Stromal cell of bone marrow (primary cell): Measurements from ENCODE around the gene CDIP1.
"Not testable (repeated sequence)": the region's sequence is repeated elsewhere in the genome, so short reads cannot be mapped to it uniquely, and the experiment has no call there.

Source experiments
- DNase-seq: peaks from one replicate; pipeline ENCODE4 v3.0.0-alpha.2; 2012; ENCODE audit warnings: low read depth

Gene CDIP1

GRCh38 chr16:4538350-4539235 lies at the start of gene CDIP1:
TSS of gene CDIP1 (minus strand) at chr16:4538773. CDS start at chr16:4514130, 24,643 bp downstream.
- DNase-seq, result peak; percentile 88

- DNase-seq, result no peak
Measured at GRCh38 chr16:4586291-4586690, 47.7 kb upstream of the CDIP1 start.

- DNase-seq, result no peak
Measured at GRCh38 chr16:4583906-4584305, 45.3 kb upstream of the CDIP1 start.

- DNase-seq, result no peak
Measured at GRCh38 chr16:4580250-4580649, 41.7 kb upstream of the CDIP1 start.

- DNase-seq, result no peak
Measured at GRCh38 chr16:4578961-4579530, 40.5 kb upstream of the CDIP1 start.

- no peak for DNase-seq
Measured at GRCh38 chr16:4576008-4576407, 37.4 kb upstream of the CDIP1 start.

- DNase-seq, result no peak
Measured at GRCh38 chr16:4574919-4575705, 36.5 kb upstream of the CDIP1 start.

- not testable (repeated sequence) for DNase-seq
Measured at GRCh38 chr16:4573926-4574325, 35.4 kb upstream of the CDIP1 start.

GRCh38 chr16:4572715-4573114 lies 34.1 kb upstream of the CDIP1 start:
- DNase-seq, result no peak

- DNase-seq, result no peak
Measured at GRCh38 chr16:4570688-4571321, 32.2 kb upstream of the CDIP1 start.

GRCh38 chr16:4570086-4570485 lies 31.5 kb upstream of the CDIP1 start:
- no peak for DNase-seq

GRCh38 chr16:4566144-4566543 lies 27.6 kb upstream of the CDIP1 start:
- no peak for DNase-seq

GRCh38 chr16:4564661-4565267 lies 26.2 kb upstream of the CDIP1 start:
- DNase-seq, result no peak

GRCh38 chr16:4561596-4561995 lies 23.0 kb upstream of the CDIP1 start:
- DNase-seq, result no peak

GRCh38 chr16:4557973-4558372 lies 19.4 kb upstream of the CDIP1 start:
- DNase-seq, result no peak

GRCh38 chr16:4556580-4556979 lies 18.0 kb upstream of the CDIP1 start:
- DNase-seq, result no peak

GRCh38 chr16:4556112-4556511 lies 17.5 kb upstream of the CDIP1 start, which contains the start of gene C16orf96:
TSS of gene C16orf96 (plus strand) at chr16:4556340. CDS start at chr16:4556490, 150 bp downstream.
- no peak for DNase-seq

GRCh38 chr16:4552541-4552940 lies 14.0 kb upstream of the CDIP1 start:
- no peak for DNase-seq

GRCh38 chr16:4550591-4550990 lies 12.0 kb upstream of the CDIP1 start:
- no peak for DNase-seq

GRCh38 chr16:4548124-4548523 lies 9.6 kb upstream of the CDIP1 start:
- no peak for DNase-seq

- no peak for DNase-seq
Measured at GRCh38 chr16:4544473-4544872, 5.9 kb upstream of the CDIP1 start.
